NCI-H2081 treated with DMSO at 0.1 percent for 48 hours (cell line): ENCODE data around the gene BTRC.

Source experiments
- DNase-seq: peaks from one replicate; lab custom pipeline; 2025; lab: John Stamatoyannopoulos, UW

Gene BTRC

GRCh38 chr10:101567165-101568006 is 213.4 kb downstream of the BTRC start:
- no peak for DNase-seq

GRCh38 chr10:101568054-101568745 is 214.2 kb downstream of the BTRC start:
- DNase-seq: no peak

- no peak for DNase-seq
These were observed 215.3 kb downstream of the BTRC start for GRCh38 chr10:101569323-101569621.

- DNase-seq: no peak
These were observed 215.9 kb downstream of the BTRC start for GRCh38 chr10:101569622-101570427.

GRCh38 chr10:101570428-101571270 is 216.7 kb downstream of the BTRC start:
- no peak for DNase-seq

- no peak for DNase-seq
These were observed 217.4 kb downstream of the BTRC start for GRCh38 chr10:101571271-101571925.

GRCh38 chr10:101572126-101572525 is 218.2 kb downstream of the BTRC start:
- no peak for DNase-seq

- DNase-seq: no peak
These were observed 218.8 kb downstream of the BTRC start for GRCh38 chr10:101572785-101573184.

GRCh38 chr10:101573885-101574753 is 220.2 kb downstream of the BTRC start:
- DNase-seq: no peak

GRCh38 chr10:101575091-101575490 is 221.1 kb downstream of the BTRC start:
- no peak for DNase-seq

- no peak for DNase-seq
These were observed 221.7 kb downstream of the BTRC start for GRCh38 chr10:101575580-101576210.

GRCh38 chr10:101576211-101576863 is 222.4 kb downstream of the BTRC start:
- DNase-seq: no peak

- no peak for DNase-seq
These were observed 223.3 kb downstream of the BTRC start for GRCh38 chr10:101577121-101577871.

GRCh38 chr10:101578192-101578591 is 224.2 kb downstream of the BTRC start:
- no peak for DNase-seq

- no peak for DNase-seq
These were observed 225.0 kb downstream of the BTRC start for GRCh38 chr10:101578803-101579515.

GRCh38 chr10:101579516-101579870 is 225.5 kb downstream of the BTRC start:
- DNase-seq: no peak

- DNase-seq: no peak
These were observed 226.8 kb downstream of the BTRC start for GRCh38 chr10:101580486-101581399.
